Immature natural killer cell (primary cell): Measurements from ENCODE around the gene WDR20. TPM values are rescaled to one million over a fixed set of nuclear protein-coding genes. Genes with fewer than 3 reads are reported as not detected.
"Not testable (repeated sequence)": the region's sequence is repeated elsewhere in the genome, so short reads cannot be mapped to it uniquely, and the experiment has no call there.

Experiments
- DNase-seq, 3 donors: peaks; one replicate each; pipeline ENCODE4 v3.0.0; 2022; ENCODE audit warnings: mixed read lengths in 1 of 3
- H3K27ac Mint-ChIP-seq, 6 donors: one replicate each; pipeline ENCODE4 v1.8.0; 2020; ENCODE audit warnings: mixed read lengths in 6 of 6, mild to moderate bottlenecking in 5 of 6, inconsistent platforms in 4 of 6, moderate library complexity in 3 of 6
- H3K27me3 Mint-ChIP-seq, 3 donors: one replicate each; pipeline ENCODE4 v1.8.0; 2020 to 2021; ENCODE audit warnings: low read depth in 3 of 3, mild to moderate bottlenecking in 3 of 3, mixed read lengths in 3 of 3, moderate library complexity in 3 of 3, inconsistent platforms in 1 of 3
- H3K36me3 Mint-ChIP-seq, 3 donors: one replicate each; pipeline ENCODE4 v1.8.0; 2020; ENCODE audit warnings: mixed read lengths in 3 of 3, inconsistent platforms in 2 of 3, mild to moderate bottlenecking in 2 of 3
- H3K4me1 Mint-ChIP-seq, 2 donors: one replicate each; pipeline ENCODE4 v1.8.0; 2020; ENCODE audit warnings: inconsistent platforms in 2 of 2, mild to moderate bottlenecking in 2 of 2, mixed read lengths in 2 of 2, moderate library complexity in 1 of 2
- H3K4me3 Mint-ChIP-seq, 5 donors: one replicate each; pipeline ENCODE4 v1.8.0; 2020; ENCODE audit warnings: mild to moderate bottlenecking in 5 of 5, mixed read lengths in 5 of 5, inconsistent platforms in 3 of 5, moderate library complexity in 3 of 5
- H3K9me3 Mint-ChIP-seq, 6 donors: one replicate each; pipeline ENCODE4 v1.8.0; 2020; ENCODE audit warnings: mild to moderate bottlenecking in 6 of 6, mixed read lengths in 6 of 6, inconsistent platforms in 4 of 6, moderate library complexity in 3 of 6
- polyA plus RNA-seq, 3 donors: library from polyadenylated mRNA; unstranded; fragments of 300-500 nt; fragmentation: Illumina TruSeq; gene quantifications; one replicate each; pipeline ENCODE4 v1.2.3, GENCODE V29; 2021

WDR20 gene, protein sequence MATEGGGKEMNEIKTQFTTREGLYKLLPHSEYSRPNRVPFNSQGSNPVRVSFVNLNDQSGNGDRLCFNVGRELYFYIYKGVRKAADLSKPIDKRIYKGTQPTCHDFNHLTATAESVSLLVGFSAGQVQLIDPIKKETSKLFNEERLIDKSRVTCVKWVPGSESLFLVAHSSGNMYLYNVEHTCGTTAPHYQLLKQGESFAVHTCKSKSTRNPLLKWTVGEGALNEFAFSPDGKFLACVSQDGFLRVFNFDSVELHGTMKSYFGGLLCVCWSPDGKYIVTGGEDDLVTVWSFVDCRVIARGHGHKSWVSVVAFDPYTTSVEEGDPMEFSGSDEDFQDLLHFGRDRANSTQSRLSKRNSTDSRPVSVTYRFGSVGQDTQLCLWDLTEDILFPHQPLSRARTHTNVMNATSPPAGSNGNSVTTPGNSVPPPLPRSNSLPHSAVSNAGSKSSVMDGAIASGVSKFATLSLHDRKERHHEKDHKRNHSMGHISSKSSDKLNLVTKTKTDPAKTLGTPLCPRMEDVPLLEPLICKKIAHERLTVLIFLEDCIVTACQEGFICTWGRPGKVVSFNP
- 10 to 100 TPM; 10.8 to 14.6 (median 14.0) TPM for polyA plus RNA-seq

GRCh38 chr14:102139286-102140026 lies at the start of gene WDR20:
TSS of gene WDR20 (plus strand) at chr14:102139897. CDS start at chr14:102139924, 27 bp downstream.
- peak; percentile 97 to 98 (median 97) for DNase-seq
- H3K27ac Mint-ChIP-seq, result peak within 1 kb of the TSS; percentile 90 to 97 (median 94)
- peak within 1 kb of the TSS; percentile 95 to 99 (median 97) for H3K4me3 Mint-ChIP-seq
- peaks cover 0 to under 1% (median 0%) of the 10 kb centered on the region in 3 donors for H3K36me3 Mint-ChIP-seq
- H3K4me1 Mint-ChIP-seq, result peaks cover 19 to 32% of the 10 kb centered on the region in 2 donors
- H3K9me3 Mint-ChIP-seq, result no peaks in the 10 kb centered on the region
- peaks cover 3 to 6% (median 5%) of the 10 kb centered on the region in 3 donors for H3K27me3 Mint-ChIP-seq

- Mint-ChIP-seq H3K27me3 (peaks cover 16 to 32% (median 21%) of the 10 kb centered on the region in 3 donors), H3K4me1 (peaks cover 28 to 33% of the 10 kb centered on the region in 2 donors)
These were observed 49.0 kb upstream of the WDR20 start for GRCh38 chr14:102090713-102091112.

DNA sequence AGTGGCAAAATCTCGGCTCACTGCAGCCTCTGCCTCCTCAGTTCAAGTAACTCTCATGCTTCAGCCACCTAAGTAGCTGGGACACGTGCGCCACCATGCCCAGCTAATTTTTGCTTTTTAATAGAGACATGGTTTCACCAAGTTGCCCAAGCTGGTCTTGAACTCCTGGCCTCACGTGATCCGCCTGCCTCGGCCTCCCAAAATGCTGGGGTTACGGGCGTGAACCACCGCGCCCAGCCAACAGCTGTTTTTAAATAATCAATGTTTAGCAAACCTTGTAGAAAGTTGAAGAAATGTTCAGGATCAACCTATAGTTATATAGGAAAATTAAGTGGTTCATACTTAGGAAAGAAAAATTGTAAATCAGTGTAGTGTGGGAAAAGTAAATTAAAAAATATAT lies 46.9 kb upstream of the WDR20 start:
- Mint-ChIP-seq H3K27me3 (peaks cover 3 to 16% (median 5%) of the 10 kb centered on the region in 3 donors), H3K36me3 (no peaks in the 10 kb centered on the region), H3K9me3 (no peaks in the 10 kb centered on the region), H3K4me3 (no peak overlapping the region), H3K4me1 (peaks cover 24 to 25% of the 10 kb centered on the region in 2 donors), H3K27ac (no peak overlapping the region)
- no peak for DNase-seq

More at GRCh38 chr14:102090713-102091112, 49.0 kb upstream of the WDR20 start:
- Mint-ChIP-seq H3K9me3 (no peaks in the 10 kb centered on the region), H3K4me3 (peak overlapping the region in 2 of 5 donors; percentile 56 to 59), H3K27ac (peak overlapping the region in 1 of 6 donors; percentile 66), H3K36me3 (peaks cover 0 to 6% (median 5%) of the 10 kb centered on the region in 3 donors)
- no peak for DNase-seq

GRCh38 chr14:102094101-102094500 lies 45.6 kb upstream of the WDR20 start:
- no peak overlapping the region for H3K27ac Mint-ChIP-seq
- H3K27me3 Mint-ChIP-seq, result peaks cover 0 to 9% (median 0%) of the 10 kb centered on the region in 3 donors
- H3K4me1 Mint-ChIP-seq, result peaks cover 12 to 13% of the 10 kb centered on the region in 2 donors
- H3K4me3 Mint-ChIP-seq, result no peak overlapping the region
- no peaks in the 10 kb centered on the region for H3K36me3 Mint-ChIP-seq
- no peaks in the 10 kb centered on the region for H3K9me3 Mint-ChIP-seq
- no peak for DNase-seq

GRCh38 chr14:102095231-102095870 lies 44.3 kb upstream of the WDR20 start:
- Mint-ChIP-seq H3K36me3 (no peaks in the 10 kb centered on the region), H3K27me3 (peaks cover 0 to 3% (median 0%) of the 10 kb centered on the region in 3 donors), H3K27ac (no peak overlapping the region), H3K4me3 (no peak overlapping the region), H3K9me3 (no peaks in the 10 kb centered on the region), H3K4me1 (peaks cover under 1 to 2% of the 10 kb centered on the region in 2 donors)
- no peak for DNase-seq

DNA sequence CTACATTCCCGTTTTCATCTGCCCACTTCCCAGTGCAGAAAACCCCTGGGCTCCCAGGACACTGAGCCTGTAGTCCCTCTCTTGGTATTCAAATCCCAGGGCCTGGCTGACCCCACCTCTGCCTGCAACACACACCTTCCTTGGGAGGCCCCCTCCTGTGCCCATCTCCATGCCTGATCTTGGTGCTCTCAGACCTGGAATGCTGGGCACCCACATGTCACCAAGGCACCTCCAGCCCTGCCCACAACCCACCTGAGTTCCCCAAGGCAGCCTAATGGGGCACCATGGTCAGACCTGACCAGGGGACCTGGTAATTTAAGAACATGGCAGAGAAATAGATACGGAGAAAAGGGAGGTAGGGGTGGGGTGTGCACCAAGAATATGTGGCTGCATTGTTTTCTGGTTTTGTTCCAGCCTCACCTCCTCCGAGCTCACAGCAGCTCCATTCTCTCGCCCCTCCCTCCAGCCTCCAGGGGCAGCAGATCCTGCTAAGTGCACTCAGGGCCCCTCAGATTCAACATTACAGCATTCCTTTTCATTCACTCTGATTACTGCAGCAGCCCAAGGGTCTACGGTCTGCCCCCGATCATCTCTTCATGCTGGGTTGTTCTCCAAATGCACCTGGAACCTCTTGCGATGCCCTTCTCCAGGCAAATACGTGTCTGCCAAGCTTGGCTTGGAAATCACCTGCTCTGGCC lies 43.7 kb upstream of the WDR20 start:
- peaks cover 0 to 3% (median 0%) of the 10 kb centered on the region in 3 donors for H3K27me3 Mint-ChIP-seq
- no peak overlapping the region for H3K4me3 Mint-ChIP-seq
- no peak overlapping the region for H3K27ac Mint-ChIP-seq
- no peak for DNase-seq
- peaks cover 0 to 2% of the 10 kb centered on the region in 2 donors for H3K4me1 Mint-ChIP-seq
- no peaks in the 10 kb centered on the region for H3K36me3 Mint-ChIP-seq
- H3K9me3 Mint-ChIP-seq, result no peaks in the 10 kb centered on the region

DNA sequence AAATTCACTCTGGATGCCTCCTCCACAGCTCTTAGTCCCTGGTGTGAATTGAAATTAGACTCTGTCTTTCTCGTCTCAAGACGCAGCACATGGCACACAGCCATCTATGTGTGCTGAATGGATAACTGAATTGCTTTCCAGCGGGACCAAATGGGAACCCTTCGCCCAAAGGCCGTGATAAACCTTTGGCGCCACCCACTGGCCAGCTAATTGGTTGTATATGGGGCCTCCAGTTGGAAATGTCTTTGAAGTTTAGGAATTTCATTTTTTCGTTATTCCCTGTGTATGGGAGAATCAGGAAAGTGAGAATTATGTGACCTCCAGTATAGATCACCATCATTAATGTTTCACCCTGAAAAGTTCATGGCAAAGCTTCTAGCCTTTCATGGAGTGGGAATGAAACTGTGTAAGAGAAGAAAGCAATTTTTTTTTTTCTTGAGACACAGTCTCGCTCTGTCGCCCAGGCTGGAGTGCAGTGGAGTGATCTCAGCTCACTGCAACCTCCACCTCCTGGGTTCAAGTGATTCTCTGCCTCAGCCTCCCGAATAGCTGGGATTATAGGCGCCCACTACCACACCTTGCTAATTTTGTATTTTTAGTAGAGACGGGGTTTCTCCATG lies 43.0 kb upstream of the WDR20 start:
- Mint-ChIP-seq H3K27ac (peak overlapping the region in 1 of 6 donors; percentile 70), H3K4me1 (peaks cover 0 to 2% of the 10 kb centered on the region in 2 donors), H3K36me3 (no peaks in the 10 kb centered on the region), H3K9me3 (no peaks in the 10 kb centered on the region), H3K27me3 (peaks cover 0 to 3% (median 0%) of the 10 kb centered on the region in 3 donors), H3K4me3 (no peak overlapping the region)
- peak; percentile 56 to 62 (median 58) for DNase-seq

DNA sequence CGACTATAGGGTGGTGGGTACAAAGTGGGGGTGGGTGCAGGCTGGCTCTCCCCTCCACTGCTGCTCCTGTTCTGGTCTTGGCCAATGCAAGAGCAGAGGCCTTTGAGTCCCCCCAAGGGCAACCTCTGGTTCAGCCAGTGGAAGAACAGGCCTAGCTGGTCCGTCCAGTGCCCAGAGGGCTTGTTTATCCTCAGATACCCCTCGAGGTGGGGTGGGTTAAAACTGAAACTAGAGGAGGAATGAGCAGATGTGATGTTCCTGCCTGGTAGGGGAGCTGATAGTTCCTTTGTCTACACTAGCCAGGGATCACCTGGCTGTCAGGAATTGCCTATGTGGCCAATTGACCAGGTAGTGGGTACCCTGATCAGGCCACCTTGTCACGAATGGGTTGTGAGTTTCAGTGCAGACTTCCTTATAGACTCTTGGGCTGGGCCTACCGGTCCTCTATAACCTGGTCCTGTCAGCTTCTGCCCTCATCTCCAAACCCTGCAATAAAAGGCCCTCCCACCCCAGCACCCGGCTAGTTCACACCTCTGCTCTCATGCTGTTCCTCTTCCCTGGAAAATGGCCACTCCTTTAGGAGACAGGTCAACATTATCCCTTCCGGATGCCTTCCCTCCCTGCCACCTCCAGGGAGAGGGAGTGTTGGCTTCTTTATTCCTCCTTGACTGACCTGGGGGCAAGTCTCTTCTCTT lies 42.1 kb upstream of the WDR20 start:
- Mint-ChIP-seq H3K27ac (no peak overlapping the region), H3K9me3 (no peaks in the 10 kb centered on the region), H3K4me3 (no peak overlapping the region), H3K4me1 (peaks cover 0 to 2% of the 10 kb centered on the region in 2 donors), H3K27me3 (peaks cover 0 to 3% (median 0%) of the 10 kb centered on the region in 3 donors), H3K36me3 (no peaks in the 10 kb centered on the region)
- no peak for DNase-seq

DNA sequence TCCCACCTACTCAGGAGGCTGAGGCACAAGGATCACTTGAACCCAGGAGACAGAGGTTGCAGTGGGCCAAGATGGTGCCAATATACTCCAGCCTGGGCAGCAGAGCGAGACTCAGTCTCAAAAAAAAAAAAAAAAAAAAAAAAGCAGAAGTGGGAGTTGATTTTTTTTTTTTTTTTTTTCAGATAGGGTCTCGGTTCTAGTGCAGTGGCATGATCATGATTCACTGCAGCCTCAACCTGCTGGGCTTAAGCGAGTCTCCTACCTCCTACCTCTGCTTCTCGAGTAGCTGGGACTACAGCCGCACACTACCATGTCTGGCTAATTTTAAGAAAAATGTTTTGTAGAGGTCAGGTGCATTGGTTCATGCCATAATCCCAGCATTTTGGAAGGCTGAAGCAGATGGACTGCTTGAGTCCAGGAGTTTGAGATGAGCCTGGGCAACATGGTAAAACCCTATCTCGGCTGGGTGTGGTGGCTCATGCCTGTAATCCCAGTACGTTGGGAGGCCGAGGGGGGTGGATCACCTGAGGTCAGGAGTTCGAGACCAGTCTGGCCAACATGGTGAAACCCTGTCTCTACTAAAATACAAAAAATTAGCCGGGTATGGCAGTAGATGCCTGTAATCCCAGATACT lies 36.5 kb upstream of the WDR20 start:
- DNase-seq, result no peak
- Mint-ChIP-seq H3K4me1 (no peaks in the 10 kb centered on the region), H3K9me3 (no peaks in the 10 kb centered on the region), H3K27me3 (peaks cover 0 to 1% (median 0%) of the 10 kb centered on the region in 3 donors), H3K4me3 (no peak overlapping the region), H3K27ac (no peak overlapping the region), H3K36me3 (no peaks in the 10 kb centered on the region)

GRCh38 chr14:102105369-102105768 lies 34.3 kb upstream of the WDR20 start:
- peaks cover 0 to 1% (median 0%) of the 10 kb centered on the region in 3 donors for H3K27me3 Mint-ChIP-seq
- H3K36me3 Mint-ChIP-seq, result no peaks in the 10 kb centered on the region
- H3K4me3 Mint-ChIP-seq, result no peak overlapping the region
- no peak for DNase-seq
- H3K9me3 Mint-ChIP-seq, result no peaks in the 10 kb centered on the region
- no peak overlapping the region for H3K27ac Mint-ChIP-seq
- H3K4me1 Mint-ChIP-seq, result no peaks in the 10 kb centered on the region

GRCh38 chr14:102109332-102109731 lies 30.4 kb upstream of the WDR20 start:
- H3K9me3 Mint-ChIP-seq, H3K4me3 Mint-ChIP-seq, DNase-seq, H3K4me1 Mint-ChIP-seq, H3K27me3 Mint-ChIP-seq, H3K27ac Mint-ChIP-seq, H3K36me3 Mint-ChIP-seq: not testable (repeated sequence)

DNA sequence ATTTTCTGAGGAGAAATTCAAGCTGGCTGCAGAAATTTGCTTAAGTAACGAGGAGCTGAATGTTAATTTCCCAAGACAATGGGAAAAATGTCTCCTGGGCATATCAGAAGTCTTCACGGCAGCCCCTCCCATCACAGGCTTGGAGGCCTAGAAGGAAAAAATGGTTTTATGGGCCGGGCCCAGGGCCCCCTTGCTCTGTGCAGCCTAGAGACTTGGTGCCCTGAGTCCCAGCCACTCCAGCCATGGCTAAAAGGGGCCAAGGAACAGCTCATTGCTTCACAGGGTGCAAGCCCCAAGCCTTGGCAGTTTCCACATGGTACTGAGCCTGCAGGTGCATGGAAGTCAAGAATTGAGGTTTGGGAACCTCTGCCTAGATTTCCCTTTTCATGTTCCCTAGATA lies 28.6 kb upstream of the WDR20 start:
- H3K4me1 Mint-ChIP-seq, result no peaks in the 10 kb centered on the region
- H3K27ac Mint-ChIP-seq, result no peak overlapping the region
- DNase-seq, result no peak
- H3K27me3 Mint-ChIP-seq, result peaks cover 0 to 3% (median 1%) of the 10 kb centered on the region in 3 donors
- no peaks in the 10 kb centered on the region for H3K9me3 Mint-ChIP-seq
- no peaks in the 10 kb centered on the region for H3K36me3 Mint-ChIP-seq
- H3K4me3 Mint-ChIP-seq, result no peak overlapping the region
